GM23338 (cell line): ENCODE results near the gene PRR18. TPM values are rescaled to one million over a fixed set of nuclear protein-coding genes. Genes with fewer than 3 reads are reported as not detected.

Experiments
- CREB1 ChIP-seq: fragments of 250-450 bp; sonication (Bioruptor Pico); IDR thresholded peaks from 2 replicates; pipeline ENCODE4 v1.5.0; 2020; ENCODE audit warnings: low read depth, mild to moderate bottlenecking, moderate library complexity
- EZH2phosphoT487 ChIP-seq: fragments of 200-600 bp; sonication (generic); IDR thresholded peaks from one replicate; pipeline ENCODE4 v1.8.1; 2018; ENCODE audit warnings: antibody characterized with exemption; ENCODE audit not compliant: unreplicated experiment
- JUNB ChIP-seq: IDR thresholded peaks from one replicate; pipeline ENCODE4 v1.6.1; 2016; ENCODE audit warnings: antibody characterized with exemption; ENCODE audit not compliant: unreplicated experiment
- REST ChIP-seq: IDR thresholded peaks from one replicate; pipeline ENCODE4 v1.6.1; 2018; ENCODE audit warnings: antibody characterized with exemption; ENCODE audit not compliant: unreplicated experiment
- ZNF114 ChIP-seq: fragments of 250-450 bp; sonication (Bioruptor Pico); IDR thresholded peaks from 2 replicates; pipeline ENCODE4 v1.5.0; 2020; ENCODE audit warnings: mild to moderate bottlenecking, moderate library complexity
- ZNF462 ChIP-seq: fragments of 250-450 bp; sonication (Bioruptor Pico); IDR thresholded peaks from 2 replicates; pipeline ENCODE4 v1.5.0; 2020; ENCODE audit warnings: mild to moderate bottlenecking, moderate library complexity
- polyA plus RNA-seq: library from polyadenylated mRNA; unstranded; fragments of >200 nt; fragmentation: Nextera tagmentation; extraction: Ambion mirVana; gene quantifications from 2 replicates; pipeline ENCODE4 v1.2.1, GENCODE V29; 2016
- total RNA-seq: library from RNA; depleted of rRNA; stranded (reverse); fragments of >200 nt; shearing (Covaris generic); gene quantifications from 2 replicates; pipeline ENCODE4 v1.2.3, GENCODE V29; 2014

PRR18 gene
- total and polyA plus RNA-seq, 2 experiments from 2014 or later = 0.24 TPM; not detected in 1

DNA sequence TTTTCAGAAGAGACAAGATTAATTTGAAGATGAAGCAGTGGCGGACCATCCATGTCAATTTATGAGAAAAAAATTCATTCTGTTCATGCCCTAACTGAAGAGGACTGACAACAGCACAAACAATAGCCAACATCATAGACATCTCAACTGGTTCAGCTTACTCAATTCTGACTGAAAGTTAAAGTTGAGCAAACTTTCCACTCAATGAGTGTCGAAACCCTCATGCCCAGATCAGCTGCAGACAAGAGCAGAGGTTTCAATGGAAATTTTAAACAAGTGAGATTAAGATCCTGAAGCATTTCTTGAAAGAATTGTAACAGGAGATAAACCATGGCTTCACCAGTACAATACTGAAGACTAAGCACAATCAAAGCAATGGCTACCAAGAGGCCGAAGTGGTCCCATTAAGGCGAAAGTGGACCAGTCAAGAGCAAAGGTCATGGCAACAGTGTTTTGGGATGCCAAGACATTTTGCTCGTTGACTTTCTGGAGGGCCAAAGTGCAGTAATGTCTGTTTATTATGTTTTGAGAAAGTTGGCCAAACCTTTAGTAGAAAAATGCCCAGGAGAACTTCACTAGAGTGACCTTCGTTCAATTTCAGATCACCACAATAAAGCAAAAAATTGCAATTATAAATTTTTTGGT lies 40.2 kb upstream of the PRR18 start (continued):
- TF ChIP-seq ZNF462 (CRISPR knock-in tag) (no peak), EZH2phosphoT487 (no peak), ZNF114 (CRISPR knock-in tag) (no peak), CREB1 (CRISPR knock-in tag) (no peak), JUNB (no peak), REST (no peak)
